Germinal center (tissue), 1 donor: Measurements from ENCODE around the gene RIOK2.
"Not testable (repeated sequence)": the region's sequence is repeated elsewhere in the genome, so short reads cannot be mapped to it uniquely, and the experiment has no call there.

Experiments used
- DNase-seq: peaks from one replicate; pipeline ENCODE4 v3.0.0; 2012; ENCODE audit warnings: mixed read lengths, low spot score

Gene RIOK2

GRCh38 chr5:97167435-97167834 lies 15.6 kb downstream of the RIOK2 start:
- no peak for DNase-seq

GRCh38 chr5:97165726-97166125 lies 17.3 kb downstream of the RIOK2 start:
- DNase-seq = no peak

- no peak for DNase-seq
Observed at GRCh38 chr5:97164846-97165245, 18.2 kb downstream of the RIOK2 start.

- DNase-seq = no peak
Observed at GRCh38 chr5:97163790-97164285, 19.2 kb downstream of the RIOK2 start.

- DNase-seq = peak; percentile 14
Observed at GRCh38 chr5:97163360-97163764, 19.7 kb downstream of the RIOK2 start.

- peak; percentile 28 for DNase-seq
Observed at GRCh38 chr5:97162045-97162444, 21.0 kb downstream of the RIOK2 start.

- DNase-seq = no peak
Observed at GRCh38 chr5:97157689-97158088, 25.4 kb downstream of the RIOK2 start.

- DNase-seq = no peak
Observed at GRCh38 chr5:97151370-97151769, 31.7 kb downstream of the RIOK2 start.

GRCh38 chr5:97150401-97150800 lies 32.6 kb downstream of the RIOK2 start:
- DNase-seq = no peak

- no peak for DNase-seq
Observed at GRCh38 chr5:97149709-97150108, 33.3 kb downstream of the RIOK2 start.

- no peak for DNase-seq
Observed at GRCh38 chr5:97148288-97148687, 34.8 kb downstream of the RIOK2 start.

- no peak for DNase-seq
Observed at GRCh38 chr5:97143704-97144103, 39.3 kb downstream of the RIOK2 start.

GRCh38 chr5:97142521-97143254 lies 40.4 kb downstream of the RIOK2 start, which contains the start of gene LIX1:
TSS of gene LIX1 (minus strand) at chr5:97142611. CDS start at chr5:97142576, 35 bp downstream.
- DNase-seq = peak; percentile 29

GRCh38 chr5:97141539-97141938 lies 41.5 kb downstream of the RIOK2 start:
- no peak for DNase-seq

- no peak for DNase-seq
Observed at GRCh38 chr5:97141031-97141430, 42.0 kb downstream of the RIOK2 start.

GRCh38 chr5:97140250-97140649 lies 42.8 kb downstream of the RIOK2 start:
- not testable (repeated sequence) for DNase-seq

- DNase-seq = no peak
Observed at GRCh38 chr5:97136475-97136874, 46.6 kb downstream of the RIOK2 start.

- DNase-seq = no peak
Observed at GRCh38 chr5:97135868-97136267, 47.2 kb downstream of the RIOK2 start.

GRCh38 chr5:97134634-97135033 lies 48.4 kb downstream of the RIOK2 start:
- DNase-seq = no peak

GRCh38 chr5:97133101-97133500 lies 49.9 kb downstream of the RIOK2 start:
- DNase-seq = no peak

- DNase-seq = no peak
Observed at GRCh38 chr5:97131921-97132320, 51.1 kb downstream of the RIOK2 start.

- DNase-seq = no peak
Observed at GRCh38 chr5:97131139-97131710, 51.8 kb downstream of the RIOK2 start.

GRCh38 chr5:97127727-97128126 lies 55.3 kb downstream of the RIOK2 start:
- no peak for DNase-seq
